ENCODE measurements around the gene ZNF750.

Gene ZNF750

DNA sequence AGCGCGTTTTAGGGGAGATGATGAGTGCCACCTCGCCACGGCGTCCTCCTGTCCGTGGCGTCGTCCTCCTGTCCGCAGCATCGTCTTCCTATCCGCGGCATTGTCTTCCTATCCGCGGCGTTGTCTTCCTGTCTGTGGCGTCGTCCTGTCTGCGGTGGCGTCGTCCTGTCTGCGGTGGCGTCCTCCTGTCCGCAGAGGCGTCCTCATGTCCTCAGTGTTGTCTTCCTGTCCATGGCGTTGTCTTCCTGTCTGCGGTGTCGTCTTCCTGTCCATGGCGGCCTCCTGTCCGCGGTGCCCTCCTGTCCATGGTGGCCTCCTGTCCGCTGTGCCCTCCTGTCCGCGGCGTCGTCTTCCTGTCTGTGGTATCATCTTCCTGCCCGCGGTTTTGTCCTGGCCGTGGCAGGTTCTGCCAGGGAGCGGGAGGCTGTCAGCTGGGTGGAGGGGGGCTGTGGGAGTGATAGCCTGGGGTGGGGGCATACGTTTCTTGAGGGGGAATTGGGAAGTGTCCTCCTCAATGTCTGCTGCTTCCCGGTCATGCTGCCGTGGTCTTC, 57.1 kb downstream of the ZNF750 start:
- TF ChIP-seq SIN3A (IDR thresholded peaks at IDR 0.05; ENCODE audit: borderline replicate concordance, insufficient read depth, low read length) (no peak), FOXP2 (optimal IDR thresholded peaks at IDR 0.05; ENCODE audit: borderline replicate concordance, extremely low read depth, extremely low read length, insufficient read depth) (peak; percentile 80)

DNA sequence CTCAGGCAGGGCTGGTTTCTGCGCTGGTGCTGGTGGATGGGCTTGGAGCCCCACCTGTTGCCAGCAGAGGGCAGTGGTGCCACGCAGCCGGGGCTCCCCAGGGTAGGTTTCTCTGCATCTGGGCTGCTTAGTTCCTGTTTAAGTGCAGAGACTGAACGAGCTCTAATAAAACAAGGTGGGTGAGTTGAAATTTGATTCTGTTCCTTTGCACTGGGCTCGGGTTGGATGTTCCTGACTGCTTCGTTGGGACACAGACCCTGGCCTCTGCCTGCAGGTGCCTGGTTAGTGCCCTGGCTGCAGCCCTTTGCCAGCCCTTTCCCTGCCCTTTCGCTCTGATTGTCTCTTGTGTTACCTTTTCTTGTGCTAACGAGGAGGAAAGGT, 57.9 kb downstream of the ZNF750 start:
- TF ChIP-seq TAF1 (IDR thresholded peaks at IDR 0.05; ENCODE audit: borderline replicate concordance, insufficient read depth, low read length) (no peak), POLR2AphosphoS5 (IDR thresholded peaks at IDR 0.05; ENCODE audit: low read depth, low read length) (no peak), FOXP2 (optimal IDR thresholded peaks at IDR 0.05; ENCODE audit: borderline replicate concordance, extremely low read depth, extremely low read length, insufficient read depth) (peak; percentile 46)

DNA sequence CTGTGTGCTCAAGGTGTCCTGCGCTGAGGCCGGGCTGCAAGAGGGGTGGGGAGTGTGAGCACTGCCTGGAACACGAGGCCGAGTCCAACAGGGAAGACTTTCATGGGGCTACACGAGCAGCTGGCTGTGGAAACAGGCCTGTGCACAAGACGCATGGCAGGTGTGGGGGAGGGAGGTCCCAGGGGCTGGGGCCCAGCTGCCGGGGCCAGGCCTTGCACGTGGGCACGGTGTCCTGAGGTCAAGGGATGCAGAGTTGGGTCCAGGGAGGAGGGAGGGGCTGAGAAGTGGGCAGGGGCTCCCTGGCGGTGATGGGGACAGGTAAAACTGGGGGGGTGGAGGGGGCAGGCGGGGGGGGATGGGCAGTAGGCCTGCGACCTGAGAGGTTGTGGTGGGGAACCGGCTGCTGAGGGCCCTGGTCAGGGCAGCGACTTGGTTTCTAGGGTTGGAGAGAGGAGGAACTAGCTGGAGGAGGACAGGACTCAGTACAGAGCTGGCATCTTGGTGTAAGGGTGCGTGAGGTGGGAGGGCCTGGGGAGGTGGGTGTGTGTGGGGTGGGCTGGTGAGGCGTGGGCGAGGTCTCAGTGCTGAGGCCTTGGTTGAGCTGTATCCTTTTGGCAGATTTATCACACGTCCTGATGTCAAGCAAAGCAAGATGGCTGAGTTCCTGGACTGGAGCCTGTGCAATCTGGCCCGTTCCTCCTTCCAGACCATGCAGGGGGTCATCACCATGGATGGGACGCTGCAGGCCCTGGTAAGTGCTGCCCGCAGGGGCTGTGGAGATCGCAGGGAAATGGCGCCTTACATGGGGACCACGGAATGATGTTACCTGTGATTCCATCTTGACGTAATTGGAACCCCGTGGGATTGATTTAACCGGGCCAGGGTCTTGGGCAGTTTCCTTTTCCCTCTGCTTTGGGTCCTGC, 58.6 kb downstream of the ZNF750 start:
- TF ChIP-seq TAF1 (IDR thresholded peaks at IDR 0.05; ENCODE audit: borderline replicate concordance, insufficient read depth, low read length): no peak
- no peak for TF ChIP-seq SIN3A (IDR thresholded peaks at IDR 0.05; ENCODE audit: borderline replicate concordance, insufficient read depth, low read length)
- no peak for TF ChIP-seq POLR2AphosphoS5 (IDR thresholded peaks at IDR 0.05; ENCODE audit: low read depth, low read length)
- TF ChIP-seq, protein P1, sequence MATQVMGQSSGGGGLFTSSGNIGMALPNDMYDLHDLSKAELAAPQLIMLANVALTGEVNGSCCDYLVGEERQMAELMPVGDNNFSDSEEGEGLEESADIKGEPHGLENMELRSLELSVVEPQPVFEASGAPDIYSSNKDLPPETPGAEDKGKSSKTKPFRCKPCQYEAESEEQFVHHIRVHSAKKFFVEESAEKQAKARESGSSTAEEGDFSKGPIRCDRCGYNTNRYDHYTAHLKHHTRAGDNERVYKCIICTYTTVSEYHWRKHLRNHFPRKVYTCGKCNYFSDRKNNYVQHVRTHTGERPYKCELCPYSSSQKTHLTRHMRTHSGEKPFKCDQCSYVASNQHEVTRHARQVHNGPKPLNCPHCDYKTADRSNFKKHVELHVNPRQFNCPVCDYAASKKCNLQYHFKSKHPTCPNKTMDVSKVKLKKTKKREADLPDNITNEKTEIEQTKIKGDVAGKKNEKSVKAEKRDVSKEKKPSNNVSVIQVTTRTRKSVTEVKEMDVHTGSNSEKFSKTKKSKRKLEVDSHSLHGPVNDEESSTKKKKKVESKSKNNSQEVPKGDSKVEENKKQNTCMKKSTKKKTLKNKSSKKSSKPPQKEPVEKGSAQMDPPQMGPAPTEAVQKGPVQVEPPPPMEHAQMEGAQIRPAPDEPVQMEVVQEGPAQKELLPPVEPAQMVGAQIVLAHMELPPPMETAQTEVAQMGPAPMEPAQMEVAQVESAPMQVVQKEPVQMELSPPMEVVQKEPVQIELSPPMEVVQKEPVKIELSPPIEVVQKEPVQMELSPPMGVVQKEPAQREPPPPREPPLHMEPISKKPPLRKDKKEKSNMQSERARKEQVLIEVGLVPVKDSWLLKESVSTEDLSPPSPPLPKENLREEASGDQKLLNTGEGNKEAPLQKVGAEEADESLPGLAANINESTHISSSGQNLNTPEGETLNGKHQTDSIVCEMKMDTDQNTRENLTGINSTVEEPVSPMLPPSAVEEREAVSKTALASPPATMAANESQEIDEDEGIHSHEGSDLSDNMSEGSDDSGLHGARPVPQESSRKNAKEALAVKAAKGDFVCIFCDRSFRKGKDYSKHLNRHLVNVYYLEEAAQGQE (IDR thresholded peaks at IDR 0.05; ENCODE audit: insufficient read depth in 1 of 2, low read depth in 2 of 2, low read length in 2 of 2): no peak
- TF ChIP-seq FOXP2 (optimal IDR thresholded peaks at IDR 0.05; ENCODE audit: borderline replicate concordance, extremely low read depth, extremely low read length, insufficient read depth): no peak

DNA sequence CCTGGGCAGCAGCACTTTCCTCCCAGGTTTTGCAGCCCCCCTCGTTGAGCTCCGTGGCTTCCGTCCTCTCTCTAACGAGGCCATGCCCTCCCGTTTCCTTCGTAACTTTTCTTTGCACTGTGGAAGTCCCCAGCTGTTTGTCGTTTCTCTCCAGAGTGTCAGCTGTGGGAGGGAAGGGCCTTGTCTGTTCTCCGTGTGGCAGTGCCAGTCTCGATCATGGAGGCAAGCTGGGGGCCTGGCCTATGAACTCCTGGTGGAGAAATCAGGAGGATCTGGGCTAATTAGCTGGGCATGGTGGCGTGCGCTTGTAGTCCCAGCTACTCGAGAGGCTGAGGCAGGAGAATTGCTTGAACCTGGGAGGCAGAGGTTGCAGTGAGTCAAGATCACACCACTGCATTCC, 59.6 kb downstream of the ZNF750 start:
- TF ChIP-seq TAF1 (IDR thresholded peaks at IDR 0.05; ENCODE audit: borderline replicate concordance, insufficient read depth, low read length) (no peak), POLR2AphosphoS5 (IDR thresholded peaks at IDR 0.05; ENCODE audit: low read depth, low read length) (no peak), FOXP2 (optimal IDR thresholded peaks at IDR 0.05; ENCODE audit: borderline replicate concordance, extremely low read depth, extremely low read length, insufficient read depth) (no peak), SIN3A (IDR thresholded peaks at IDR 0.05; ENCODE audit: borderline replicate concordance, insufficient read depth, low read length) (no peak)
- TF ChIP-seq, protein P1 (IDR thresholded peaks at IDR 0.05; ENCODE audit: insufficient read depth in 1 of 2, low read depth in 2 of 2, low read length in 2 of 2): no peak

DNA sequence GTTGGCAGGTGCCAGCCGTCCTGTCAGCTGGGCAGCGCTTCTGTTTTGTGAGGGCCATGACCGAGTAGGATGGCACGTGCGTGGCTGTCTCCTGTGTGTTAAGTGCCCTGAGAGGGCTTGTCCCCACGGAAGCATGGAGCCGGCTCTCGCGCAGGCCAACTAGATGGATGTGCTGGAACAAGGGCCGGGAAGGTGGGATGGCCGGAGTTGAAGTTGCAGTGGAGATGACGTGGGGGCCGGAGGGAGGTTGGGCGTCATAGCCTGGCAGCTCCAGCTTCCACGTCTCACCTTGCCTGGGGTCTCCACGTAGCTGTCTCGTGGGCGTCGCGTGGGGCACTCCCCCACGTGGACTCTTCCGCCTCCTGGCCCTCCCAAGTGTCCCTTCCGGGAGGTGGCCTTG, 60.3 kb downstream of the ZNF750 start:
- TF ChIP-seq, protein P1 (IDR thresholded peaks at IDR 0.05; ENCODE audit: insufficient read depth in 1 of 2, low read depth in 2 of 2, low read length in 2 of 2): no peak
- no peak for TF ChIP-seq TAF1 (IDR thresholded peaks at IDR 0.05; ENCODE audit: borderline replicate concordance, insufficient read depth, low read length)
- no peak for TF ChIP-seq FOXP2 (optimal IDR thresholded peaks at IDR 0.05; ENCODE audit: borderline replicate concordance, extremely low read depth, extremely low read length, insufficient read depth)
- no peak for TF ChIP-seq SIN3A (IDR thresholded peaks at IDR 0.05; ENCODE audit: borderline replicate concordance, insufficient read depth, low read length)
